Activated T-cell treated with anti-CD3 and anti-CD28 coated beads for 24 hours (primary cell): ENCODE measurements around the gene C4BPA.

Experiments
- DNase-seq: peaks from one replicate; pipeline ENCODE4 v3.0.0-alpha.2; 2020; ENCODE audit warnings: low read depth

The C4BPA gene

GRCh38 chr1:207124389-207124788, 20.4 kb downstream of the C4BPA start:
- no peak for DNase-seq

GRCh38 chr1:207128336-207128921, 24.4 kb downstream of the C4BPA start:
- DNase-seq: no peak

- DNase-seq: no peak
Measured at GRCh38 chr1:207129053-207129452, 25.0 kb downstream of the C4BPA start.

- DNase-seq: no peak
Measured at GRCh38 chr1:207130252-207131036, 26.4 kb downstream of the C4BPA start.

- DNase-seq: no peak
Measured at GRCh38 chr1:207131163-207131562, 27.1 kb downstream of the C4BPA start.

- DNase-seq: no peak
Measured at GRCh38 chr1:207134581-207134980, 30.5 kb downstream of the C4BPA start.

GRCh38 chr1:207139616-207140015, 35.6 kb downstream of the C4BPA start:
- no peak for DNase-seq

GRCh38 chr1:207140536-207140935, 36.5 kb downstream of the C4BPA start:
- DNase-seq: no peak

GRCh38 chr1:207145401-207146058, 41.5 kb downstream of the C4BPA start:
- DNase-seq: no peak

GRCh38 chr1:207151920-207152319, 47.9 kb downstream of the C4BPA start:
- no peak for DNase-seq

GRCh38 chr1:207152792-207153468, 48.9 kb downstream of the C4BPA start:
- DNase-seq: no peak

GRCh38 chr1:207155028-207155427, 51.0 kb downstream of the C4BPA start:
- no peak for DNase-seq

GRCh38 chr1:207156095-207156494, 52.1 kb downstream of the C4BPA start:
- no peak for DNase-seq

- DNase-seq: no peak
Measured at GRCh38 chr1:207156826-207157225, 52.8 kb downstream of the C4BPA start.

- no peak for DNase-seq
Measured at GRCh38 chr1:207164086-207164485, 60.1 kb downstream of the C4BPA start.

- DNase-seq: no peak
Measured at GRCh38 chr1:207172321-207172720, 68.3 kb downstream of the C4BPA start.

GRCh38 chr1:207172885-207173284, 68.9 kb downstream of the C4BPA start:
- no peak for DNase-seq

GRCh38 chr1:207173396-207173795, 69.4 kb downstream of the C4BPA start:
- no peak for DNase-seq

GRCh38 chr1:207174913-207175312, 70.9 kb downstream of the C4BPA start:
- no peak for DNase-seq

- no peak for DNase-seq
Measured at GRCh38 chr1:207179036-207179435, 75.0 kb downstream of the C4BPA start.

- DNase-seq: no peak
Measured at GRCh38 chr1:207181847-207182246, 77.8 kb downstream of the C4BPA start.

- no peak for DNase-seq
Measured at GRCh38 chr1:207186503-207186902, 82.5 kb downstream of the C4BPA start.

- no peak for DNase-seq
Measured at GRCh38 chr1:207188901-207189300, 84.9 kb downstream of the C4BPA start.
